ENCODE data around the gene HPSE2.

Gene HPSE2

GRCh38 chr10:99045671-99046070 lies 190.0 kb downstream of the HPSE2 start:
- TF ChIP-seq CTCF (IDR thresholded peaks at IDR 0.05; ENCODE audit: borderline replicate concordance, insufficient read depth, low read depth, low read length) = no peak
- H3K4me3 ChIP-seq (ENCODE audit: low read depth, low read length) = no peak overlapping the region

- H3K4me3 ChIP-seq (ENCODE audit: low read depth, low read length) = no peak overlapping the region
- TF ChIP-seq CTCF (IDR thresholded peaks at IDR 0.05; ENCODE audit: borderline replicate concordance, insufficient read depth, low read depth, low read length) = no peak
Measured at GRCh38 chr10:99042051-99042771, 193.4 kb downstream of the HPSE2 start.

GRCh38 chr10:99041468-99041867 lies 194.2 kb downstream of the HPSE2 start:
- no peak overlapping the region for H3K4me3 ChIP-seq (ENCODE audit: low read depth, low read length)
- no peak for TF ChIP-seq CTCF (IDR thresholded peaks at IDR 0.05; ENCODE audit: borderline replicate concordance, insufficient read depth, low read depth, low read length)

GRCh38 chr10:99013885-99014284 lies 221.8 kb downstream of the HPSE2 start:
- H3K4me3 ChIP-seq (ENCODE audit: low read depth, low read length) = no peak overlapping the region
- no peak for TF ChIP-seq CTCF (IDR thresholded peaks at IDR 0.05; ENCODE audit: borderline replicate concordance, insufficient read depth, low read depth, low read length)

GRCh38 chr10:99010286-99010685 lies 225.4 kb downstream of the HPSE2 start:
- TF ChIP-seq CTCF (IDR thresholded peaks at IDR 0.05; ENCODE audit: borderline replicate concordance, insufficient read depth, low read depth, low read length) = no peak
- no peak overlapping the region for H3K4me3 ChIP-seq (ENCODE audit: low read depth, low read length)

- no peak for TF ChIP-seq CTCF (IDR thresholded peaks at IDR 0.05; ENCODE audit: borderline replicate concordance, insufficient read depth, low read depth, low read length)
Measured at GRCh38 chr10:99008054-99008453, 227.6 kb downstream of the HPSE2 start.

GRCh38 chr10:99007457-99007856 lies 228.2 kb downstream of the HPSE2 start:
- TF ChIP-seq CTCF (IDR thresholded peaks at IDR 0.05; ENCODE audit: borderline replicate concordance, insufficient read depth, low read depth, low read length) = no peak
- no peak overlapping the region for H3K4me3 ChIP-seq (ENCODE audit: low read depth, low read length)

More at GRCh38 chr10:99008054-99008453, 227.6 kb downstream of the HPSE2 start:
- H3K4me3 ChIP-seq (ENCODE audit: low read depth, low read length) = no peak overlapping the region
